ENCODE data around the gene NAPSA. TPM values are rescaled to one million over a fixed set of nuclear protein-coding genes. Genes with fewer than 3 reads are reported as not detected.

Gene NAPSA
- polyA plus RNA-seq, 1 of the 3 experiments (the other 2 are of a cell fraction), result 0.43 TPM

DNA sequence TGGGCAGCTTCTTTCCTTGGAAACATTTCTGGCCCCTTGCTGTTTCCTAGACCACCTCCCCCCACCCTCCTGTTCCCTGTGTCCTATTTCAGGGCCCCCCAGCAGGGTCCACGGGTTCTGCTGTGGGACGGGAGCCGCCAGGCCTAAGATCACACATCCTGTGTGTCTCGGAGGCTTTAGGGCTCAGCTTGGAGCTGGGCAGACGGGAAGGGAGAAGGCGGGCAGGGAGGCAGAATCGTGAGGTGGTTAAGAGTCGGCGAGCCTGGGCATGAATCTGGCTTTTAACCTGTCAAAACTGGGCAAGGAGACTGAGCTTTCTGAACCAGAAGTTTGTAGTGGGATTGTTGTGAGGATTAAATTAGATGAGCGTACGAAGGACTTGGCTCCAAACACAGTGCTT lies 41.1 kb downstream of the NAPSA start (continued):
- TF ChIP-seq, protein P1, sequence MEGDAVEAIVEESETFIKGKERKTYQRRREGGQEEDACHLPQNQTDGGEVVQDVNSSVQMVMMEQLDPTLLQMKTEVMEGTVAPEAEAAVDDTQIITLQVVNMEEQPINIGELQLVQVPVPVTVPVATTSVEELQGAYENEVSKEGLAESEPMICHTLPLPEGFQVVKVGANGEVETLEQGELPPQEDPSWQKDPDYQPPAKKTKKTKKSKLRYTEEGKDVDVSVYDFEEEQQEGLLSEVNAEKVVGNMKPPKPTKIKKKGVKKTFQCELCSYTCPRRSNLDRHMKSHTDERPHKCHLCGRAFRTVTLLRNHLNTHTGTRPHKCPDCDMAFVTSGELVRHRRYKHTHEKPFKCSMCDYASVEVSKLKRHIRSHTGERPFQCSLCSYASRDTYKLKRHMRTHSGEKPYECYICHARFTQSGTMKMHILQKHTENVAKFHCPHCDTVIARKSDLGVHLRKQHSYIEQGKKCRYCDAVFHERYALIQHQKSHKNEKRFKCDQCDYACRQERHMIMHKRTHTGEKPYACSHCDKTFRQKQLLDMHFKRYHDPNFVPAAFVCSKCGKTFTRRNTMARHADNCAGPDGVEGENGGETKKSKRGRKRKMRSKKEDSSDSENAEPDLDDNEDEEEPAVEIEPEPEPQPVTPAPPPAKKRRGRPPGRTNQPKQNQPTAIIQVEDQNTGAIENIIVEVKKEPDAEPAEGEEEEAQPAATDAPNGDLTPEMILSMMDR (IDR thresholded peaks at IDR 0.05), result no peak
- no peak for TF ChIP-seq GABPA (IDR thresholded peaks at IDR 0.05; ENCODE audit: low read depth)

DNA sequence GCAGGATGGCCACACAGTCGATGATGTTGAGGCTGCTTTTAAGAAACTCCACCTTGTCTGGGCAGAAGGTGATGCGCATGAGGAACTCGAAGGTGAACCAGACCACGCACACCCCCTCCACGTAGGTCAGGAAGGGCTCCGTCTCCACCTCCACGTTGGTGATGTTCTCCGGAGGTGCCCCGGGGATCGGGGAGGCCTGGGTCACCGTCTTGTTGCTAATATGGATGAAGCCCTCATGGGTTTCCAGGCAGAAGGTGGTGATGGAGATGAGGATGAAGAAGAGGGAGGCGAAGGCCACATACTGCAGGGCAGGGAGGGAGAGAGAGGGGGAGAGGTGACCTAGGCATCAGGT lies 41.7 kb downstream of the NAPSA start:
- POLR2A ChIA-PET, result no interaction called here
- CTCF ChIA-PET, result no interaction called here
- Histone ChIP-seq H3K9ac (no peak overlapping the region), H4K20me1 (ENCODE audit: insufficient read depth) (0 out of 2 replicates have a peak, but pooled peaks cover 3% of the 10 kb centered on the region), H2AFZ (ENCODE audit: low read depth) (no peak overlapping the region), H3K9me2 (no peaks in the 10 kb centered on the region), H3K4me3 (ENCODE audit: low read depth in 2 of 2, low read length in 1 of 2) (no peak overlapping the region), H3K27ac (ENCODE audit: low read depth in 2 of 2, low read length in 1 of 2) (no peak overlapping the region), H3K4me1 (ENCODE audit: control insufficient read depth in 1 of 2, insufficient read depth in 2 of 2, low read depth in 1 of 2, low read length in 1 of 2) (peaks cover 0 to 21% of the 10 kb centered on the region in 2 experiments; a peak in 1 of 4 replicates), H3K79me2 (ENCODE audit: insufficient read depth) (no peaks in the 10 kb centered on the region), H3K9me3 (no peaks in the 10 kb centered on the region), H3K36me3 (replicated peaks in 1 of 2; ENCODE audit: control insufficient read depth in 1 of 2, insufficient read depth in 2 of 2, low read length in 1 of 2) (no peaks in the 10 kb centered on the region), H3K27me3 (ENCODE audit: insufficient read depth) (peaks cover 16% of the 10 kb centered on the region; the same call in 1 of the 2 replicates), H3K4me2 (no peak overlapping the region), H3F3A (replicated peaks; ENCODE audit: insufficient read depth) (no peaks in the 10 kb centered on the region)
- DNase-seq, result no peak
- TF ChIP-seq FOXJ3 (CRISPR knock-in tag; IDR thresholded peaks at IDR 0.05), result no peak
- no peak for TF ChIP-seq ELF1 (IDR thresholded peaks at IDR 0.05)
- no peak for TF ChIP-seq EZH2phosphoT487 (IDR thresholded peaks at IDR 0.05; ENCODE audit: borderline replicate concordance, low read depth)
- no peak for TF ChIP-seq TAF1 (IDR thresholded peaks at IDR 0.05; ENCODE audit: borderline replicate concordance, low read depth, low read length)
- TF ChIP-seq, protein P1 (IDR thresholded peaks at IDR 0.05), result no peak
- no peak for TF ChIP-seq CHD2 (IDR thresholded peaks at IDR 0.05; ENCODE audit: low read length, partially characterized antibody)
- TF ChIP-seq NFIC (IDR thresholded peaks at IDR 0.05; ENCODE audit: borderline replicate concordance), result no peak
- TF ChIP-seq RXRA (IDR thresholded peaks at IDR 0.05; ENCODE audit: borderline replicate concordance, low read depth), result no peak
- TF ChIP-seq MEF2A (IDR thresholded peaks at IDR 0.05; ENCODE audit: borderline replicate concordance, low read depth), result no peak
- no peak for TF ChIP-seq RFX5 (IDR thresholded peaks at IDR 0.05; ENCODE audit: low read length)
- no peak for TF ChIP-seq SMC3 (IDR thresholded peaks at IDR 0.05; ENCODE audit: low read depth, low read length)
- TF ChIP-seq JUND (IDR thresholded peaks at IDR 0.05), result no peak
- TF ChIP-seq GATA2 (CRISPR knock-in tag; IDR thresholded peaks at IDR 0.05), result no peak
- 54% methylated on average over 5 of the region's 12 CpGs for WGBS (ENCODE audit: low lambda C conversion rate)
